Peyer's patch (tissue), 4 donors: ENCODE results near the gene MED13L. TPM values are rescaled to one million over a fixed set of nuclear protein-coding genes. Genes with fewer than 3 reads are reported as not detected.

Source experiments
- DNase-seq, 3 donors: peaks; one replicate each; pipeline ENCODE4 v3.0.0-alpha.2; 2017 to 2019
- H3K27ac ChIP-seq, 4 donors: fragments of 200-600 bp; sonication (generic); one replicate each; pipeline ENCODE4 v1.5.1; 2016 to 2019
- H3K27me3 ChIP-seq, 2 donors: fragments of 200-600 bp; sonication (generic); one replicate each; pipeline ENCODE4 v1.5.1; 2019
- H3K36me3 ChIP-seq, 3 donors: fragments of 200-600 bp; sonication (generic); one replicate each; pipeline ENCODE4 v1.5.1; 2016 to 2019
- H3K4me1 ChIP-seq, 4 donors: fragments of 200-600 bp; sonication (generic); one replicate each; pipeline ENCODE4 v1.5.1; 2016 to 2019
- H3K4me3 ChIP-seq, 4 donors: fragments of 200-600 bp; sonication (generic); 1 replicate in 3 of 4; 2 replicates in 1 of 4; pipeline ENCODE4 v1.5.1; 2016 to 2019; ENCODE audit warnings: mild to moderate bottlenecking in 1 of 4
- H3K9me3 ChIP-seq, 4 donors: fragments of 200-600 bp; sonication (generic); one replicate each; pipeline ENCODE4 v1.5.1; 2016 to 2019; ENCODE audit warnings: mild to moderate bottlenecking in 1 of 4
- CTCF ChIP-seq, 6 experiments: fragments of 450-650 bp in 4 of 6; fragments of 200-600 bp in 2 of 6; sonication (generic) in 1 of 6; IDR thresholded peaks; one replicate each; pipeline ENCODE4 v1.5.1; 2017 to 2019; ENCODE audit warnings: antibody characterized with exemption in 6 of 6, mild to moderate bottlenecking in 3 of 6, moderate library complexity in 1 of 6
- POLR2A ChIP-seq, 2 donors: fragments of 450-650 bp; IDR thresholded peaks; one replicate each; pipeline ENCODE4 v1.5.1; 2017; ENCODE audit warnings: antibody characterized with exemption in 2 of 2, mild to moderate bottlenecking in 2 of 2, moderate library complexity in 2 of 2
- total RNA-seq, 4 donors: library from RNA; depleted of rRNA; stranded (reverse); fragments of >200 nt; gene quantifications; one replicate each; pipeline ENCODE4 v1.1.0, GENCODE V29; 2016

Gene MED13L
- total RNA-seq, 4 donors from 2014 or later, result 127 to 181 (median 145) TPM

- Histone ChIP-seq H3K27me3 (no peaks in the 10 kb centered on the region), H3K27ac (no peak overlapping the region), H3K4me1 (no peaks in the 10 kb centered on the region), H3K36me3 (peaks cover 0 to 4% (median 0%) of the 10 kb centered on the region in 3 donors), H3K4me3 (no peak overlapping the region), H3K9me3 (no peaks in the 10 kb centered on the region)
- DNase-seq, result no peak
- TF ChIP-seq POLR2A (IDR thresholded peaks at IDR 0.05) (no peak), CTCF (IDR thresholded peaks at IDR 0.05) (no peak)
Observed at GRCh38 chr12:116090516-116090915, 187.0 kb downstream of the MED13L start.

GRCh38 chr12:116089080-116089479 is 188.4 kb downstream of the MED13L start:
- Histone ChIP-seq H3K27me3 (no peaks in the 10 kb centered on the region), H3K36me3 (no peaks in the 10 kb centered on the region), H3K4me3 (no peak overlapping the region), H3K9me3 (no peaks in the 10 kb centered on the region), H3K27ac (no peak overlapping the region), H3K4me1 (no peaks in the 10 kb centered on the region)
- no peak for DNase-seq
- no peak for TF ChIP-seq POLR2A (IDR thresholded peaks at IDR 0.05)
- no peak for TF ChIP-seq CTCF (IDR thresholded peaks at IDR 0.05)

- Histone ChIP-seq H3K27me3 (no peaks in the 10 kb centered on the region), H3K4me1 (no peaks in the 10 kb centered on the region), H3K9me3 (no peaks in the 10 kb centered on the region), H3K27ac (no peak overlapping the region), H3K4me3 (no peak overlapping the region), H3K36me3 (no peaks in the 10 kb centered on the region)
- DNase-seq, result no peak
- no peak for TF ChIP-seq CTCF (IDR thresholded peaks at IDR 0.05)
- no peak for TF ChIP-seq POLR2A (IDR thresholded peaks at IDR 0.05)
Observed at GRCh38 chr12:116087962-116088361, 189.5 kb downstream of the MED13L start.

GRCh38 chr12:116087399-116087798 is 190.1 kb downstream of the MED13L start:
- no peaks in the 10 kb centered on the region for H3K27me3 ChIP-seq
- no peak for DNase-seq
- no peak for TF ChIP-seq CTCF (IDR thresholded peaks at IDR 0.05)
- TF ChIP-seq POLR2A (IDR thresholded peaks at IDR 0.05), result no peak
- no peaks in the 10 kb centered on the region for H3K4me1 ChIP-seq
- no peaks in the 10 kb centered on the region for H3K9me3 ChIP-seq
- no peaks in the 10 kb centered on the region for H3K36me3 ChIP-seq
- no peak overlapping the region for H3K27ac ChIP-seq
- H3K4me3 ChIP-seq, result no peak overlapping the region

- no peaks in the 10 kb centered on the region for H3K36me3 ChIP-seq
- no peak overlapping the region for H3K4me3 ChIP-seq
- H3K27ac ChIP-seq, result no peak overlapping the region
- H3K9me3 ChIP-seq, result no peaks in the 10 kb centered on the region
- H3K4me1 ChIP-seq, result no peaks in the 10 kb centered on the region
- H3K27me3 ChIP-seq, result no peaks in the 10 kb centered on the region
- TF ChIP-seq POLR2A (IDR thresholded peaks at IDR 0.05) (no peak), CTCF (IDR thresholded peaks at IDR 0.05) (no peak)
- DNase-seq, result no peak
Observed at GRCh38 chr12:116080415-116080814, 197.1 kb downstream of the MED13L start.

- DNase-seq, result no peak
- Histone ChIP-seq H3K4me1 (no peaks in the 10 kb centered on the region), H3K9me3 (no peaks in the 10 kb centered on the region), H3K27ac (no peak overlapping the region), H3K4me3 (no peak overlapping the region), H3K36me3 (no peaks in the 10 kb centered on the region), H3K27me3 (no peaks in the 10 kb centered on the region)
- TF ChIP-seq CTCF (IDR thresholded peaks at IDR 0.05), result no peak
- TF ChIP-seq POLR2A (IDR thresholded peaks at IDR 0.05), result no peak
Observed at GRCh38 chr12:116078396-116078795, 199.1 kb downstream of the MED13L start.
